GM12873 (cell line): ENCODE measurements around the gene CHAD.

Source experiments
- CTCF ChIP-seq: IDR thresholded peaks from 2 replicates; pipeline ENCODE4 v1.5.1; 2012; ENCODE audit warnings: low read depth, mild to moderate bottlenecking, moderate library complexity, low read length, control low read depth; ENCODE audit not compliant: insufficient read depth; ENCODE audit errors: missing control alignments

CHAD gene

GRCh38 chr17:50445730-50446325, 22.9 kb downstream of the CHAD start:
- TF ChIP-seq CTCF: no peak

- no peak for TF ChIP-seq CTCF
Measured at GRCh38 chr17:50444841-50445715, 23.6 kb downstream of the CHAD start.

GRCh38 chr17:50443505-50443974, 25.1 kb downstream of the CHAD start:
- TF ChIP-seq CTCF: no peak

GRCh38 chr17:50440838-50441829, 27.5 kb downstream of the CHAD start:
- TF ChIP-seq CTCF: no peak

- no peak for TF ChIP-seq CTCF
Measured at GRCh38 chr17:50440172-50440837, 28.4 kb downstream of the CHAD start.

- TF ChIP-seq CTCF: no peak
Measured at GRCh38 chr17:50439008-50439407, 29.7 kb downstream of the CHAD start.
